RWPE2 (cell line): ENCODE data around the gene FRMPD4.

Experiments used
- ATAC-seq: fragments of 200-7000 bp; cut with Tn5 transposase; 3 replicates; pipeline ENCODE4 v1.9.1; 2021; ENCODE audit warnings: low read depth
- DNase-seq: peaks from one replicate; pipeline ENCODE4 v3.0.0-alpha.2; 2020; ENCODE audit warnings: low spot score
- H3K27ac ChIP-seq: fragments of 450-650 bp; 2 replicates; pipeline ENCODE4 v1.5.1; 2017; ENCODE audit warnings: mild to moderate bottlenecking; ENCODE audit not compliant: poor library complexity, severe bottlenecking
- H3K27me3 ChIP-seq: fragments of 250-450 bp; sonication (Bioruptor Pico); 2 replicates; pipeline ENCODE4 v1.5.1; 2021; ENCODE audit warnings: mild to moderate bottlenecking, moderate library complexity; ENCODE audit not compliant: insufficient read depth, poor library complexity, severe bottlenecking
- H3K36me3 ChIP-seq: fragments of 250-450 bp; sonication (Bioruptor Pico); 2 replicates; pipeline ENCODE4 v1.5.1; 2020; ENCODE audit warnings: low read depth, mild to moderate bottlenecking, moderate library complexity
- H3K4me1 ChIP-seq: fragments of 250-450 bp; sonication (Bioruptor Pico); 2 replicates; pipeline ENCODE4 v1.5.1; 2021; ENCODE audit warnings: mild to moderate bottlenecking, moderate library complexity; ENCODE audit not compliant: insufficient read depth, poor library complexity, severe bottlenecking
- H3K4me3 ChIP-seq: fragments of 250-450 bp; sonication (Bioruptor Pico); 2 replicates; pipeline ENCODE4 v1.5.1; 2021; ENCODE audit warnings: mild to moderate bottlenecking, moderate library complexity; ENCODE audit not compliant: severe bottlenecking
- H3K9me3 ChIP-seq: fragments of 250-450 bp; sonication (Bioruptor Pico); 2 replicates; pipeline ENCODE4 v1.5.1; 2021; ENCODE audit warnings: mild to moderate bottlenecking, moderate library complexity; ENCODE audit not compliant: severe bottlenecking
- CTCF ChIP-seq: fragments of 450-650 bp; IDR thresholded peaks from one replicate; pipeline ENCODE4 v1.5.1; 2017; ENCODE audit warnings: mild to moderate bottlenecking, moderate library complexity; ENCODE audit not compliant: poor library complexity, severe bottlenecking

Gene FRMPD4

GRCh38 chrX:12679522-12679921 lies 541.2 kb downstream of the FRMPD4 start:
- no peak for DNase-seq
- TF ChIP-seq CTCF = no peak
- no peaks in the 10 kb centered on the region for H3K27me3 ChIP-seq
- H3K27ac ChIP-seq = no peak overlapping the region
- H3K4me3 ChIP-seq = no peak overlapping the region
- no peak for ATAC-seq
- no peaks in the 10 kb centered on the region for H3K36me3 ChIP-seq
- no peaks in the 10 kb centered on the region for H3K9me3 ChIP-seq
- no peaks in the 10 kb centered on the region for H3K4me1 ChIP-seq

GRCh38 chrX:12681047-12681446 lies 542.8 kb downstream of the FRMPD4 start:
- no peaks in the 10 kb centered on the region for H3K9me3 ChIP-seq
- no peak for TF ChIP-seq CTCF
- no peaks in the 10 kb centered on the region for H3K4me1 ChIP-seq
- DNase-seq (no peak), ATAC-seq (no peak)
- H3K27ac ChIP-seq = no peak overlapping the region
- H3K27me3 ChIP-seq = no peaks in the 10 kb centered on the region
- no peaks in the 10 kb centered on the region for H3K36me3 ChIP-seq
- H3K4me3 ChIP-seq = no peak overlapping the region

- Histone ChIP-seq H3K9me3 (no peaks in the 10 kb centered on the region), H3K27me3 (no peaks in the 10 kb centered on the region), H3K4me3 (no peak overlapping the region), H3K27ac (no peak overlapping the region), H3K4me1 (no peaks in the 10 kb centered on the region), H3K36me3 (no peaks in the 10 kb centered on the region)
- DNase-seq = no peak
- TF ChIP-seq CTCF = no peak
- ATAC-seq = no peak
Measured at GRCh38 chrX:12685541-12685940, 547.3 kb downstream of the FRMPD4 start.

- no peaks in the 10 kb centered on the region for H3K36me3 ChIP-seq
- H3K9me3 ChIP-seq = no peaks in the 10 kb centered on the region
- H3K4me3 ChIP-seq = no peak overlapping the region
- ATAC-seq = no peak
- DNase-seq = no peak
- no peak for TF ChIP-seq CTCF
- H3K27ac ChIP-seq = no peak overlapping the region
- no peaks in the 10 kb centered on the region for H3K4me1 ChIP-seq
- no peaks in the 10 kb centered on the region for H3K27me3 ChIP-seq
Measured at GRCh38 chrX:12686331-12686730, 548.1 kb downstream of the FRMPD4 start.

- Histone ChIP-seq H3K36me3 (no peaks in the 10 kb centered on the region), H3K4me3 (no peak overlapping the region), H3K9me3 (no peaks in the 10 kb centered on the region), H3K4me1 (no peaks in the 10 kb centered on the region), H3K27me3 (no peaks in the 10 kb centered on the region), H3K27ac (no peak overlapping the region)
- DNase-seq (no peak), ATAC-seq (no peak)
- no peak for TF ChIP-seq CTCF
Measured at GRCh38 chrX:12690646-12691045, 552.4 kb downstream of the FRMPD4 start.
